Measurements from ENCODE around the gene PASK.
"Not testable (repeated sequence)": the region's sequence is repeated elsewhere in the genome, so short reads cannot be mapped to it uniquely, and the experiment has no call there.

PASK gene

DNA sequence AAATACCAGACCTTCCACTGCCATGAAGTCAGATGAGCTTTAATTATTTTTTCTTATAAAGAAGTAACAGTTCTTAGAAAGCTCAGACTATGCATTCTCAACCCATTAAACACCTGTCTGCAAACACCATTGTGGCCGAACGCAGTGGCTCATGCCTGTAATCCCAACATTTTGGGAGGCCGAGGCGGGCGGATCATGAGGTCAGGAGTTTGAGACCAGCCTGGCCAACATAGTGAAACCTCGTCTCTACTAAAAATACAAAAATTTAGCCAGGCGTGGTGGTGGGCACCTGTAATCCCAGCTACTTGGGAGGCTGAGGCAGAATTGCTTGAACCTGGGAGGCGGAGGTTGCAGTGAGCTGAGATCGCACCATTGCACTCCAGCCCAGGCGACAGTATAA, 44.7 kb downstream of the PASK start:
- not testable (repeated sequence) for DNase-seq (ENCODE audit: low spot score)

GRCh38 chr2:241103176-241103595, 46.1 kb downstream of the PASK start:
- no peak for DNase-seq (ENCODE audit: low spot score)

GRCh38 chr2:241102239-241102803, 47.0 kb downstream of the PASK start, which contains the start of gene MTERF4:
MTERF4 (minus strand) TSS chr2:241102287; CDS start chr2:241102273, 14 bp downstream.
- DNase-seq (ENCODE audit: low spot score): peak; percentile 85

- DNase-seq (ENCODE audit: low spot score): no peak
These were observed 50.0 kb downstream of the PASK start for GRCh38 chr2:241099246-241099645.

GRCh38 chr2:241096979-241097378, 52.3 kb downstream of the PASK start:
- DNase-seq (ENCODE audit: low spot score): no peak

GRCh38 chr2:241095594-241096290, 53.5 kb downstream of the PASK start:
- DNase-seq (ENCODE audit: low spot score): peak; percentile 80

DNA sequence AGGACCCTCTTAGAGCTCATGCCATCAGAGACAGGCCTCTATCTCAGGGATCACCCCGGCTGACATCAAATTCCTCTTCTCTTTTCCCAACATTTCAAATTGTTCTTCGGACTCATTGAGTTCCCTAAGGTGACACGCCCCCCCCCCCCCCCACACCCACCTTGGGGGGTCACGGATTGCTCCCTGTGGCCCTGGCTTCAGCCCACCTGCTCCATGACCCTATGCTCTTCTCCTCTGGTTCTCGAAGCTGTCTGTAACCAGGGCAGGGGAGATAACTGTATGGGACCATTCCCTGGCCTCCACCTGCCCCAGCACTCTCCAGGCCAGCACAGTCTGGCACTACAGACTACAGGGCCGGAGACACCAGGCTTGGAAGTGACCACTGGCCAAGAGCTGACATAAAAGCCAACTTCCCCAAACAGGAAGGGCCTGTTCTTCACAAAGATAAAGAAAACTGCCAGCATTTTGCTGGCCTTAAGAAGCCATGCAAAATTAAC, 54.3 kb downstream of the PASK start:
- DNase-seq (ENCODE audit: low spot score): no peak

- no peak for DNase-seq (ENCODE audit: low spot score)
These were observed 55.1 kb downstream of the PASK start for GRCh38 chr2:241094172-241094571.

DNA sequence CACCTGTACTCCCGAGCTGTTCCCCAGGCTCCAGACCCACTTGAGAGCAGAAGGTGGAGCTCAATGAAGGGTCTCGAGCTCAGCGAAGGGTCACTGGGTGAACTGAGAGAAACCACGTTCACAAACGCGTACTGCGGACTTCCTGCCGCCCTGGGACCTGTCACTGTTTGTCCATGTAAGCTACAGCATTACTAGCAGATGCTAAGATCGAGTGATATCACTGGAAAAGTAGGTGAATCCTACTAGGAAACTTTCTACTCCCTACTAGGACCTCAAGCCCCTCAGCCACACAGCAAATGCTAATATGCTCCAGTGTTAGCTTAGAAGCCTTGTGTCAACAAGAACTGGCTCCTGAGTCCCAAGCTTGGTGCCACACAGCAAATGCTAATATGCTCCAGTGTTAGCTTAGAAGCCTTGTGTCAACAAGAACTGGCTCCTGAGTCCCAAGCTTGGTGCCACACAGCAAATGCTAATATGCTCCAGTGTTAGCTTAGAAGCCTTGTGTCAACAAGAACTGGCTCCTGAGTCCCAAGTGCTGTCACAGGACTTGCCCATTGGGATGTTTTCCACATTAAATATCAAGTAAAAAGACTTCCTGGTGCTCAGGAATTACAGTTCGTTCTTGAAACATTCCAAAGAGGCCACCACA, 56.0 kb downstream of the PASK start:
- DNase-seq (ENCODE audit: low spot score): not testable (repeated sequence)

GRCh38 chr2:241092677-241093076, 56.6 kb downstream of the PASK start:
- DNase-seq (ENCODE audit: low spot score): no peak

DNA sequence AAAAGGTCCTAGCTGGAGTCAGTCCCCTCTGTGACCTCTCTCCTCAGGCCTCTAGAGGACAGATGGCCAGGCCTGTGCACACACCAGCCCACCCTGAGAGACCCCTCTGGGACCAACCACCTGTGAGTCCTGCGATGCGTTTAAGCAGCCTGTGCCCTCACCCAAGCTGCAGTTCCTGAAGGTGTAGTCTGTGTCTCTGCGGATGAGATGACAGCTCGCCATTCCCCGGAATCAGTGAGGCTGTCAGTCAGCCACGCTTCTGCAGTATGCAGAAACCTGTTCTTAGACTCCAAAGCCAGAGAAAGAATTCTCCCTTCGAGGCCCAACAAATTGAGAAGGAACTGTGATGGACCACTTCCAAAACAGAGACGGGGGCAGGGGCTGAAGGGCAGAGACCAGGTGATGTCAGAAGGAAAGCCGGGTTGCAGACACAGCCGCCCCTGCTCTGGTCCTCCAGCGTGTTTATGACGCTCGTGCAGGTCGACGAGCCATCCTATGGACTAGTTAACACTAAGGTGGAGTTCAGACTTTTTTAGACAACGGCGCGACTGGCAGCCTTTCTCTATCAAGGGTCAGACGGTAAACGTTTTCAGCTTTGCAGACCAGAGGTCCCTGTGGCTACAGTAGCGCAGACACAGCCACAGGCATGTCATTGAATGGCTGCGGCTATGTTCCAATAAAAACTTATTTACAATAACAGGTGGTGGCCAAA, 57.4 kb downstream of the PASK start:
- no peak for DNase-seq (ENCODE audit: low spot score)

DNA sequence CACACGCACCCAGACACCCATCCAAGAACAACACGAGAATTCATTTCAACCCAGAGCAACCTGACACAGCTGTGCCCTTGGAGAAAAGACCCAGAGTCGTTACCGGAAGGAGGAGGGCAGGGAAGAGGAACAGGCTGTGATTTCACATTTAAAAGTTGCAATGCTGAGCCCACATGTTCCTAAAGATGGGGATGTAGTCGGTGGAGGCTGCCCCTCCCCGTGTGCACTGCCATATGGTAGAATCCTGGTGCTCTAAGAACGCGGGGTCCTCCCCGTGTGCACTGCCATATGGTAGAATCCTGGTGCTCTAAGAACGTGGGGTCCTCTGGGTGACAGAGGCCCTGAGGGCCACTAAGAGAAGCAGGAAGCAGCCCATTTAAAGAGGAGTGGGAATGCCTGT, 58.1 kb downstream of the PASK start:
- no peak for DNase-seq (ENCODE audit: low spot score)

GRCh38 chr2:241088791-241089732, 60.2 kb downstream of the PASK start:
- DNase-seq (ENCODE audit: low spot score): no peak

DNA sequence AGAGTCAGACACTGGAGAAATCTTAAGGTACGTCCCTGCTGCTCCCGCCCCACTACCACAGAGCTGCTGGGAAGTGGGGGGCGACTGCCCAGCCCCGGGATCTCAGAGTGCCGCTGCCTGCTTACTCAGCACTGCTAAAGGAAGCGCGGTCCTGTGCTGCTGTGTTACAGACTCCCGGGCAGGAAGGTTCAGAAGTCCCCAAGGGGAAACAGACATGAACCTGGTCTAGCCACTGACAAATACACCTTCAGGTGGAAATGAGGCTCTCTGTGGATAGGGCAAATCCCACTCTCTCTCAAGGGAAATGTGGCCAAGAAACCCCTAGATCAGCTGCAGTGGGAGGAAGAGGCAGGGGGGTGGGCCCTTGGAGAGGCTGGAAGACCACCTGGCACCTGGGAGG, 60.9 kb downstream of the PASK start:
- DNase-seq (ENCODE audit: low spot score): no peak

DNA sequence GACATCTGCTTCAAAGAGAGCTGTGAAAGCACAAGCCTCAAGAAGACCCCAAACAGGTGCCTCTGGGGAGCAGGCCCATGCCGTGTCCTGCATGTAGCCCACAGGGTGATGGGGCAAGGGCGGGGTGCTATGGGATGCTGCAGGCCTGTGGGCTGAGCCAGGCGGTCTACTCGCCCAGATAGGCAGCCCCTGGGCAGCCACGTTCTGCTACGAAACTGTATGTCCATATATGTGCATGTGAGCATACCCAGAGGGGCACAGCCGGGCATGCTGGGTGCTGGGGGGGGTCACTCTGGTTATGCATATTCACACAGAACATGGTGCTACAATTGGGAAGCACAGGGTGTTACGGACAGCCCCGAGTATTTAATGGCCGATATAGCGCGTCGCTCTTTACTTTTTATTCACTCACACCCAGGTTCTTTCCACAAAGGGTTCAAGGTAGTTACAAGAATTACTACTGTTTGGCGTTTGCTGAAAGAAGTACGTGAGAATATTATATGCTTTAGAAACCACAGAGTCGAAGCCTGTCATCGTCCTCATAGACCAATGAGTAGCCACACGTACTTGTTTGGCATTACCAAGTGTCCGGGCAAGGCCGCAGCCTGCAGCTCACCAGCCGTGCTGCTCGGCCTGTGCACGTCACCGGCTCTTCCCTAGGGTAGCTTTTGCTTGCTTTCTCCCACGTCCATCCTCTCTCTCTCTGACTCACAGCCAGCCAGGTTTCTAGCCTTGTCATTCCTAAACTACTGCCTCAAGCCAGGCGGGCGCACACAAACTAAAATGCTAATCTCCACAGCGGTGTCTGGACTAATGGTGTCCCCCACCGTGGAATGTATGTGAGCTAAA, 61.6 kb downstream of the PASK start:
- DNase-seq (ENCODE audit: low spot score): no peak

- no peak for DNase-seq (ENCODE audit: low spot score)
These were observed 64.3 kb downstream of the PASK start for GRCh38 chr2:241084856-241085444.

- DNase-seq (ENCODE audit: low spot score): no peak
These were observed 66.2 kb downstream of the PASK start for GRCh38 chr2:241083091-241083415.

GRCh38 chr2:241082341-241083090, 66.8 kb downstream of the PASK start:
- DNase-seq (ENCODE audit: low spot score): no peak

GRCh38 chr2:241081643-241082340, 67.5 kb downstream of the PASK start:
- no peak for DNase-seq (ENCODE audit: low spot score)
